ENCODE measurements around the gene GDPD5. TPM values are rescaled to one million over a fixed set of nuclear protein-coding genes. Genes with fewer than 3 reads are reported as not detected.

GDPD5 gene
- total and polyA plus RNA-seq, 9 of the 15 experiments (the other 6 are each of a cell fraction or from before 2014, with no cell fraction given), result 0.32 to 27.3 (median 8.0) TPM

DNA sequence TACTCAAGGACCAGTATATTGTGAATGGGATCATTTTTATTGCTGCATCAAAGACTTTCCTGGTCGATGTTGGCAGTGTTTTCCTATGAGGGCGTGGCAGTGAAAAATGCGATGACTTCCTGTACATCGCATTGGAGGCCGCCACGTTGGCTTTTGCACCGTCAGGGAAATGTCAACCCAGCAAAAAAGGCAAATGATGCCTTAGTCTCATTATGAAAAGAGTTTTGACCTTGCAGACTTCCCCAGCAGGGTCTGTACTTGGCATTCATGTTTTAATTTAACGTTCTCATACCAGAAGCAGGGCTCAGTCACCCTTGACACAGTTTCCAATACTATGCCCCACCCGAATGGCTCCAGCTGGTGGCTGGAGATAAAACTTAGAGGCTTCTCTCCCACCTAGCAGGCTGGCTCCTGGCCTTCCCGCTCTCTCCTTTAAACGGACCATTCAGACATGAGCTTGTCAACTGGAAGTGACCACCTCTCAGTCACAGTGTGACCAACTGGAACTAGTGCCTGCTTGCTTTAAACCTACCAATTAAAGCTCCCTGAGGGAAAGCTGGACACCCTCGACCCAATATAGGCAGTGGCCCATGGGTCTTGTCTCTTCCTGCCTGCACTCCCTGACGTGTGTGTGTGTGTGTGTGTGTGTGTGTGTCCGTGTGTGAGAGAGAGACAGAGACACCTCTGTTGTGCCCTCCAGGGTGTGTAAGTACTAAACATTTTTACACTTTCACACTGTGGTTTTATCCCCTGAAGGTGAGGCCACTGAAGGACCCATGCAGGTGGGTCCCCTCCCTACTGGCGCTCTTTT lies 8.7 kb upstream of the GDPD5 start (continued):
- TF ChIP-seq ZBTB7A (IDR thresholded peaks at IDR 0.05; ENCODE audit: borderline replicate concordance, control insufficient read depth, low read depth, low read length), result peak; percentile 58; the same call in 1 of the 2 replicates
- peak; percentile 76 for TF ChIP-seq NCOA1 (IDR thresholded peaks at IDR 0.05; ENCODE audit: low read depth)
- TF ChIP-seq, protein P1, sequence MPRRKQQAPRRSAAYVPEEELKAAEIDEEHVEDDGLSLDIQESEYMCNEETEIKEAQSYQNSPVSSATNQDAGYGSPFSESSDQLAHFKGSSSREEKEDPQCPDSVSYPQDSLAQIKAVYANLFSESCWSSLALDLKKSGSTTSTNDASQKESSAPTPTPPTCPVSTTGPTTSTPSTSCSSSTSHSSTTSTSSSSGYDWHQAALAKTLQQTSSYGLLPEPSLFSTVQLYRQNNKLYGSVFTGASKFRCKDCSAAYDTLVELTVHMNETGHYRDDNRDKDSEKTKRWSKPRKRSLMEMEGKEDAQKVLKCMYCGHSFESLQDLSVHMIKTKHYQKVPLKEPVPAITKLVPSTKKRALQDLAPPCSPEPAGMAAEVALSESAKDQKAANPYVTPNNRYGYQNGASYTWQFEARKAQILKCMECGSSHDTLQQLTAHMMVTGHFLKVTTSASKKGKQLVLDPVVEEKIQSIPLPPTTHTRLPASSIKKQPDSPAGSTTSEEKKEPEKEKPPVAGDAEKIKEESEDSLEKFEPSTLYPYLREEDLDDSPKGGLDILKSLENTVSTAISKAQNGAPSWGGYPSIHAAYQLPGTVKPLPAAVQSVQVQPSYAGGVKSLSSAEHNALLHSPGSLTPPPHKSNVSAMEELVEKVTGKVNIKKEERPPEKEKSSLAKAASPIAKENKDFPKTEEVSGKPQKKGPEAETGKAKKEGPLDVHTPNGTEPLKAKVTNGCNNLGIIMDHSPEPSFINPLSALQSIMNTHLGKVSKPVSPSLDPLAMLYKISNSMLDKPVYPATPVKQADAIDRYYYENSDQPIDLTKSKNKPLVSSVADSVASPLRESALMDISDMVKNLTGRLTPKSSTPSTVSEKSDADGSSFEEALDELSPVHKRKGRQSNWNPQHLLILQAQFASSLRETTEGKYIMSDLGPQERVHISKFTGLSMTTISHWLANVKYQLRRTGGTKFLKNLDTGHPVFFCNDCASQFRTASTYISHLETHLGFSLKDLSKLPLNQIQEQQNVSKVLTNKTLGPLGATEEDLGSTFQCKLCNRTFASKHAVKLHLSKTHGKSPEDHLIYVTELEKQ (CRISPR knock-in tag; IDR thresholded peaks at IDR 0.05), result no peak
- no peak for TF ChIP-seq ZNF263 (CRISPR knock-in tag; IDR thresholded peaks at IDR 0.05; ENCODE audit: borderline replicate concordance)
- TF ChIP-seq PHF21A (IDR thresholded peaks at IDR 0.05; ENCODE audit: borderline replicate concordance, low read depth), result peak; percentile 67; the same call in 1 of the 2 replicates
- TF ChIP-seq, protein P2, sequence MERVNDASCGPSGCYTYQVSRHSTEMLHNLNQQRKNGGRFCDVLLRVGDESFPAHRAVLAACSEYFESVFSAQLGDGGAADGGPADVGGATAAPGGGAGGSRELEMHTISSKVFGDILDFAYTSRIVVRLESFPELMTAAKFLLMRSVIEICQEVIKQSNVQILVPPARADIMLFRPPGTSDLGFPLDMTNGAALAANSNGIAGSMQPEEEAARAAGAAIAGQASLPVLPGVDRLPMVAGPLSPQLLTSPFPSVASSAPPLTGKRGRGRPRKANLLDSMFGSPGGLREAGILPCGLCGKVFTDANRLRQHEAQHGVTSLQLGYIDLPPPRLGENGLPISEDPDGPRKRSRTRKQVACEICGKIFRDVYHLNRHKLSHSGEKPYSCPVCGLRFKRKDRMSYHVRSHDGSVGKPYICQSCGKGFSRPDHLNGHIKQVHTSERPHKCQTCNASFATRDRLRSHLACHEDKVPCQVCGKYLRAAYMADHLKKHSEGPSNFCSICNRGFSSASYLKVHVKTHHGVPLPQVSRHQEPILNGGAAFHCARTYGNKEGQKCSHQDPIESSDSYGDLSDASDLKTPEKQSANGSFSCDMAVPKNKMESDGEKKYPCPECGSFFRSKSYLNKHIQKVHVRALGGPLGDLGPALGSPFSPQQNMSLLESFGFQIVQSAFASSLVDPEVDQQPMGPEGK (CRISPR knock-in tag; IDR thresholded peaks at IDR 0.05; ENCODE audit: borderline replicate concordance), result no peak
- TF ChIP-seq, protein P3, sequence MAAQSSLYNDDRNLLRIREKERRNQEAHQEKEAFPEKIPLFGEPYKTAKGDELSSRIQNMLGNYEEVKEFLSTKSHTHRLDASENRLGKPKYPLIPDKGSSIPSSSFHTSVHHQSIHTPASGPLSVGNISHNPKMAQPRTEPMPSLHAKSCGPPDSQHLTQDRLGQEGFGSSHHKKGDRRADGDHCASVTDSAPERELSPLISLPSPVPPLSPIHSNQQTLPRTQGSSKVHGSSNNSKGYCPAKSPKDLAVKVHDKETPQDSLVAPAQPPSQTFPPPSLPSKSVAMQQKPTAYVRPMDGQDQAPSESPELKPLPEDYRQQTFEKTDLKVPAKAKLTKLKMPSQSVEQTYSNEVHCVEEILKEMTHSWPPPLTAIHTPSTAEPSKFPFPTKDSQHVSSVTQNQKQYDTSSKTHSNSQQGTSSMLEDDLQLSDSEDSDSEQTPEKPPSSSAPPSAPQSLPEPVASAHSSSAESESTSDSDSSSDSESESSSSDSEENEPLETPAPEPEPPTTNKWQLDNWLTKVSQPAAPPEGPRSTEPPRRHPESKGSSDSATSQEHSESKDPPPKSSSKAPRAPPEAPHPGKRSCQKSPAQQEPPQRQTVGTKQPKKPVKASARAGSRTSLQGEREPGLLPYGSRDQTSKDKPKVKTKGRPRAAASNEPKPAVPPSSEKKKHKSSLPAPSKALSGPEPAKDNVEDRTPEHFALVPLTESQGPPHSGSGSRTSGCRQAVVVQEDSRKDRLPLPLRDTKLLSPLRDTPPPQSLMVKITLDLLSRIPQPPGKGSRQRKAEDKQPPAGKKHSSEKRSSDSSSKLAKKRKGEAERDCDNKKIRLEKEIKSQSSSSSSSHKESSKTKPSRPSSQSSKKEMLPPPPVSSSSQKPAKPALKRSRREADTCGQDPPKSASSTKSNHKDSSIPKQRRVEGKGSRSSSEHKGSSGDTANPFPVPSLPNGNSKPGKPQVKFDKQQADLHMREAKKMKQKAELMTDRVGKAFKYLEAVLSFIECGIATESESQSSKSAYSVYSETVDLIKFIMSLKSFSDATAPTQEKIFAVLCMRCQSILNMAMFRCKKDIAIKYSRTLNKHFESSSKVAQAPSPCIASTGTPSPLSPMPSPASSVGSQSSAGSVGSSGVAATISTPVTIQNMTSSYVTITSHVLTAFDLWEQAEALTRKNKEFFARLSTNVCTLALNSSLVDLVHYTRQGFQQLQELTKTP (IDR thresholded peaks at IDR 0.05; ENCODE audit: low read depth in 1 of 2, partially characterized antibody in 2 of 2), result peak; percentile 67 to 74
- TF ChIP-seq PRMT5 (CRISPR knock-in tag; IDR thresholded peaks at IDR 0.05), result no peak
- TF ChIP-seq PTBP1 (IDR thresholded peaks at IDR 0.05; ENCODE audit: low read depth, low read length), result no peak
- TF ChIP-seq, protein P4, sequence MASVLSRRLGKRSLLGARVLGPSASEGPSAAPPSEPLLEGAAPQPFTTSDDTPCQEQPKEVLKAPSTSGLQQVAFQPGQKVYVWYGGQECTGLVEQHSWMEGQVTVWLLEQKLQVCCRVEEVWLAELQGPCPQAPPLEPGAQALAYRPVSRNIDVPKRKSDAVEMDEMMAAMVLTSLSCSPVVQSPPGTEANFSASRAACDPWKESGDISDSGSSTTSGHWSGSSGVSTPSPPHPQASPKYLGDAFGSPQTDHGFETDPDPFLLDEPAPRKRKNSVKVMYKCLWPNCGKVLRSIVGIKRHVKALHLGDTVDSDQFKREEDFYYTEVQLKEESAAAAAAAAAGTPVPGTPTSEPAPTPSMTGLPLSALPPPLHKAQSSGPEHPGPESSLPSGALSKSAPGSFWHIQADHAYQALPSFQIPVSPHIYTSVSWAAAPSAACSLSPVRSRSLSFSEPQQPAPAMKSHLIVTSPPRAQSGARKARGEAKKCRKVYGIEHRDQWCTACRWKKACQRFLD (CRISPR knock-in tag; IDR thresholded peaks at IDR 0.05), result no peak
- TF ChIP-seq, protein P5, sequence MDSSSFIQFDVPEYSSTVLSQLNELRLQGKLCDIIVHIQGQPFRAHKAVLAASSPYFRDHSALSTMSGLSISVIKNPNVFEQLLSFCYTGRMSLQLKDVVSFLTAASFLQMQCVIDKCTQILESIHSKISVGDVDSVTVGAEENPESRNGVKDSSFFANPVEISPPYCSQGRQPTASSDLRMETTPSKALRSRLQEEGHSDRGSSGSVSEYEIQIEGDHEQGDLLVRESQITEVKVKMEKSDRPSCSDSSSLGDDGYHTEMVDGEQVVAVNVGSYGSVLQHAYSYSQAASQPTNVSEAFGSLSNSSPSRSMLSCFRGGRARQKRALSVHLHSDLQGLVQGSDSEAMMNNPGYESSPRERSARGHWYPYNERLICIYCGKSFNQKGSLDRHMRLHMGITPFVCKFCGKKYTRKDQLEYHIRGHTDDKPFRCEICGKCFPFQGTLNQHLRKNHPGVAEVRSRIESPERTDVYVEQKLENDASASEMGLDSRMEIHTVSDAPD (CRISPR knock-in tag; IDR thresholded peaks at IDR 0.05), result no peak
- TF ChIP-seq HNRNPL (IDR thresholded peaks at IDR 0.05; ENCODE audit: low read depth, low read length), result no peak
- TF ChIP-seq ZNF324 (CRISPR knock-in tag; IDR thresholded peaks at IDR 0.05), result no peak
